CD14-positive monocyte (primary cell): Measurements from ENCODE around the gene SLC35F3. TPM values are rescaled to one million over a fixed set of nuclear protein-coding genes. Genes with fewer than 3 reads are reported as not detected.

Experiments
- DNase-seq, 3 donors: peaks; one replicate each; pipeline ENCODE4 v3.0.0-alpha.2; 2011 to 2022
- H2AFZ ChIP-seq: 2 replicates; pipeline ENCODE4 v1.6.0; 2012; ENCODE audit warnings: mild to moderate bottlenecking, low read depth, low read length, inconsistent platforms; ENCODE audit not compliant: insufficient read depth, poor library complexity, severe bottlenecking
- H3K27ac ChIP-seq, 2 donors: 1 replicate in 1 of 2; 2 replicates in 1 of 2; pipeline ENCODE4 v1.5.1; 2012 to 2013; ENCODE audit warnings: low read length in 2 of 2, control low read depth in 1 of 2, inconsistent platforms in 1 of 2, low read depth in 1 of 2, mild to moderate bottlenecking in 1 of 2
- H3K27me3 ChIP-seq, 2 donors: one replicate each; pipeline versions ENCODE4 v1.6.0 to v1.6.1; 2011 to 2013; ENCODE audit warnings: low read length in 2 of 2; ENCODE audit not compliant: control insufficient read depth in 2 of 2, insufficient read depth in 2 of 2
- H3K36me3 ChIP-seq, 2 donors: replicated peaks in 1 of 2; 1 replicate in 1 of 2; 2 replicates in 1 of 2; pipeline versions ENCODE4 v1.5.1 to v1.6.1; 2012 to 2013; ENCODE audit warnings: low read length in 2 of 2, control low read depth in 1 of 2, inconsistent platforms in 1 of 2, mild to moderate bottlenecking in 1 of 2; ENCODE audit not compliant: insufficient read depth in 2 of 2, control insufficient read depth in 1 of 2
- H3K4me1 ChIP-seq, 2 donors: 1 replicate in 1 of 2; 2 replicates in 1 of 2; pipeline versions ENCODE4 v1.5.1 to v1.6.1; 2012 to 2013; ENCODE audit warnings: low read length in 2 of 2, control low read depth in 1 of 2, inconsistent platforms in 1 of 2, mild to moderate bottlenecking in 1 of 2, moderate library complexity in 1 of 2; ENCODE audit not compliant: insufficient read depth in 2 of 2, control insufficient read depth in 1 of 2
- H3K4me2 ChIP-seq: replicated peaks from 2 replicates; pipeline ENCODE3; 2012; ENCODE audit warnings: low read length, moderate library complexity, mild to moderate bottlenecking; ENCODE audit not compliant: poor library complexity, severe bottlenecking; ENCODE audit errors: extremely low read depth
- H3K4me3 ChIP-seq, 3 experiments: fragments of 200-600 bp in 1 of 3; sonication (generic) in 1 of 3; replicated peaks in 1 of 3; 1 replicate in 2 of 3; 2 replicates in 1 of 3; pipeline ENCODE4 v1.5.1; 2011 to 2013; ENCODE audit warnings: low read length in 3 of 3, mild to moderate bottlenecking in 3 of 3, control low read depth in 2 of 3, low read depth in 2 of 3, inconsistent platforms in 1 of 3, moderate library complexity in 1 of 3
- H3K79me2 ChIP-seq: 2 replicates; pipeline ENCODE4 v1.6.0; 2012; ENCODE audit warnings: mild to moderate bottlenecking, control low read depth, inconsistent platforms, low read length, moderate library complexity; ENCODE audit not compliant: insufficient read depth
- H3K9ac ChIP-seq: 2 replicates; pipeline ENCODE4 v1.6.0; 2017; ENCODE audit warnings: low read length, mild to moderate bottlenecking; ENCODE audit not compliant: insufficient read depth, poor library complexity, severe bottlenecking
- H3K9me3 ChIP-seq, 2 donors: replicated peaks in 1 of 2; 1 replicate in 1 of 2; 2 replicates in 1 of 2; pipeline versions ENCODE4 v1.5.1 to v1.6.1; 2012 to 2013; ENCODE audit warnings: low read length in 2 of 2, control low read depth in 1 of 2; ENCODE audit not compliant: control insufficient read depth in 1 of 2, insufficient read depth in 1 of 2
- H4K20me1 ChIP-seq: 2 replicates; pipeline ENCODE4 v1.6.0; 2012; ENCODE audit warnings: mild to moderate bottlenecking, low read length, control low read depth, moderate library complexity; ENCODE audit not compliant: insufficient read depth
- H3K27ac Mint-ChIP-seq, 7 donors: one replicate each; pipeline ENCODE4 v1.8.0; 2020; ENCODE audit warnings: mild to moderate bottlenecking in 7 of 7, mixed read lengths in 7 of 7, moderate library complexity in 6 of 7, inconsistent platforms in 2 of 7
- H3K27me3 Mint-ChIP-seq, 3 donors: one replicate each; pipeline ENCODE4 v1.8.0; 2021 to 2022; ENCODE audit warnings: low read depth in 3 of 3, mild to moderate bottlenecking in 3 of 3, mixed read lengths in 3 of 3, moderate library complexity in 3 of 3, inconsistent platforms in 1 of 3
- H3K36me3 Mint-ChIP-seq, 2 donors: one replicate each; pipeline ENCODE4 v1.8.0; 2020; ENCODE audit warnings: mixed read lengths in 2 of 2, inconsistent platforms in 1 of 2, mild to moderate bottlenecking in 1 of 2
- H3K4me1 Mint-ChIP-seq: one replicate; pipeline ENCODE4 v1.8.0; 2020; ENCODE audit warnings: mild to moderate bottlenecking, mixed read lengths
- H3K4me3 Mint-ChIP-seq, 2 donors: one replicate each; pipeline ENCODE4 v1.8.0; 2020; ENCODE audit warnings: mild to moderate bottlenecking in 2 of 2, mixed read lengths in 2 of 2, moderate library complexity in 1 of 2
- H3K9me3 Mint-ChIP-seq, 7 donors: one replicate each; pipeline ENCODE4 v1.8.0; 2020 to 2022; ENCODE audit warnings: mixed read lengths in 7 of 7, mild to moderate bottlenecking in 6 of 7, moderate library complexity in 6 of 7, inconsistent platforms in 2 of 7
- CTCF ChIP-seq: fragments of 200-600 bp; IDR thresholded peaks from one replicate; pipeline ENCODE4 v1.8.0; 2022; ENCODE audit warnings: antibody characterized with exemption, mild to moderate bottlenecking
- WGBS: methylation state at CpG from one replicate; pipeline ENCODE4 v1.1.5; 2013; ENCODE audit warnings: missing lambda C conversion rate; ENCODE audit not compliant: insufficient coverage; 5-methylcytosine and 5-hydroxymethylcytosine counted together
- intact Hi-C, 2 donors: fragments of 100-400 bp; cut with micrococcal nuclease; formaldehyde crosslinking; loops; one replicate each; pipeline versions ENCODE4 v1.15.0 to v1.15.1; 2023
- polyA plus RNA-seq, 3 donors: library from polyadenylated mRNA; depleted of rRNA in 1 of 3; unstranded in 2 of 3; stranded (reverse) in 1 of 3; fragments of 300-500 nt in 2 of 3; fragments of >200 nt in 1 of 3; fragmentation: Illumina TruSeq in 2 of 3; gene quantifications; 1 replicate in 2 of 3; 2 replicates in 1 of 3; pipeline ENCODE4 v1.2.3, GENCODE V29; 2012 to 2021

SLC35F3 gene
- polyA plus RNA-seq, 3 donors = 0.17 to 0.78 TPM; not detected in 1

- Histone ChIP-seq H3K4me2 (no peak overlapping the region), H3K4me3 (no peak overlapping the region), H3K4me1 (no peaks in the 10 kb centered on the region), H3K9ac (no peak overlapping the region), H3K27ac (no peak overlapping the region), H3K27me3 (no peaks in the 10 kb centered on the region), H2AFZ (no peak overlapping the region), H3K36me3 (no peaks in the 10 kb centered on the region), H4K20me1 (no peaks in the 10 kb centered on the region), H3K79me2 (no peaks in the 10 kb centered on the region), H3K9me3 (no peaks in the 10 kb centered on the region)
- intact Hi-C loops = no loop called here
- Mint-ChIP-seq H3K9me3 (peaks cover 0 to 10% (median 0%) of the 10 kb centered on the region in 7 donors), H3K4me3 (no peak overlapping the region), H3K4me1 (no peaks in the 10 kb centered on the region), H3K27me3 (peaks cover 3 to 6% (median 5%) of the 10 kb centered on the region in 3 donors), H3K36me3 (no peaks in the 10 kb centered on the region), H3K27ac (peak overlapping the region in 1 of 7 donors; percentile 38)
- TF ChIP-seq CTCF = no peak
- 80% methylated on average over 1 of the region's 3 CpGs for WGBS
- DNase-seq = no peak
Observed at GRCh38 chr1:234072793-234073192, 168.3 kb downstream of the SLC35F3 start.

GRCh38 chr1:234078143-234078542 is 173.7 kb downstream of the SLC35F3 start:
- H3K27ac Mint-ChIP-seq = no peak overlapping the region
- peaks cover 0 to 10% (median 0%) of the 10 kb centered on the region in 7 donors for H3K9me3 Mint-ChIP-seq
- H3K4me2 ChIP-seq = no peak overlapping the region
- no peaks in the 10 kb centered on the region for H3K36me3 ChIP-seq
- H3K27ac ChIP-seq = no peak overlapping the region
- no peak overlapping the region for H3K9ac ChIP-seq
- H3K4me1 Mint-ChIP-seq = no peaks in the 10 kb centered on the region
- no peaks in the 10 kb centered on the region for H4K20me1 ChIP-seq
- no peak overlapping the region for H3K4me3 ChIP-seq
- H3K9me3 ChIP-seq = no peaks in the 10 kb centered on the region
- no peak overlapping the region for H2AFZ ChIP-seq
- no peaks in the 10 kb centered on the region for H3K36me3 Mint-ChIP-seq
- no peak overlapping the region for H3K4me3 Mint-ChIP-seq
- H3K27me3 Mint-ChIP-seq = peaks cover 5 to 10% (median 9%) of the 10 kb centered on the region in 3 donors
- no peaks in the 10 kb centered on the region for H3K4me1 ChIP-seq
- WGBS = 100% methylated on average over 1 of the region's 1 CpG
- H3K27me3 ChIP-seq = no peaks in the 10 kb centered on the region
- H3K79me2 ChIP-seq = no peaks in the 10 kb centered on the region
- intact Hi-C loops = no loop called here
- no peak for TF ChIP-seq CTCF
- DNase-seq = no peak
